HG02571 (cell line): ENCODE results near the gene PILRA.

ENCODE experiments used
- ATAC-seq: cut with Tn5 transposase; IDR thresholded peaks from one replicate; pipeline ENCODE4 v1.9.1; 2021; ENCODE audit warnings: mild to moderate bottlenecking, moderate library complexity; ENCODE audit not compliant: unreplicated experiment

PILRA gene

DNA sequence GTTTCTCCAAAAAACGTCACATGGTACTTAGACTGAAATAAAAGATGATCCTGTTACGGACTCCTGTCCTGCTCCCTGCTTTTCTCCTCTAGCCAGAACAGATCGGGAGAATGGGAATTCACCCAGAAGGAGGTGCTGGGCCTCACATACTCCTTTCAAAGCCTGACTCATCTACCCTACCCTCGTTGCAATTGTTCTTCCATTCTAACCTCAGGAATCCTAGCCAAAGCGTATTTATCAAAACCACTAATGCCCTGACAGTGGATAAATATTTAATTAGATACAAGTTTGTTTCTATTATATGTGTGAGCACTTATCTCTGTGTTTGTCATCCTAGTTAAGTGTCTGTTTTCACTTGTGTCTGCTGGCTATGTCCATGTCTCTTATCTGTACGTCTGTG lies 33.5 kb downstream of the PILRA start:
- ATAC-seq = no peak

DNA sequence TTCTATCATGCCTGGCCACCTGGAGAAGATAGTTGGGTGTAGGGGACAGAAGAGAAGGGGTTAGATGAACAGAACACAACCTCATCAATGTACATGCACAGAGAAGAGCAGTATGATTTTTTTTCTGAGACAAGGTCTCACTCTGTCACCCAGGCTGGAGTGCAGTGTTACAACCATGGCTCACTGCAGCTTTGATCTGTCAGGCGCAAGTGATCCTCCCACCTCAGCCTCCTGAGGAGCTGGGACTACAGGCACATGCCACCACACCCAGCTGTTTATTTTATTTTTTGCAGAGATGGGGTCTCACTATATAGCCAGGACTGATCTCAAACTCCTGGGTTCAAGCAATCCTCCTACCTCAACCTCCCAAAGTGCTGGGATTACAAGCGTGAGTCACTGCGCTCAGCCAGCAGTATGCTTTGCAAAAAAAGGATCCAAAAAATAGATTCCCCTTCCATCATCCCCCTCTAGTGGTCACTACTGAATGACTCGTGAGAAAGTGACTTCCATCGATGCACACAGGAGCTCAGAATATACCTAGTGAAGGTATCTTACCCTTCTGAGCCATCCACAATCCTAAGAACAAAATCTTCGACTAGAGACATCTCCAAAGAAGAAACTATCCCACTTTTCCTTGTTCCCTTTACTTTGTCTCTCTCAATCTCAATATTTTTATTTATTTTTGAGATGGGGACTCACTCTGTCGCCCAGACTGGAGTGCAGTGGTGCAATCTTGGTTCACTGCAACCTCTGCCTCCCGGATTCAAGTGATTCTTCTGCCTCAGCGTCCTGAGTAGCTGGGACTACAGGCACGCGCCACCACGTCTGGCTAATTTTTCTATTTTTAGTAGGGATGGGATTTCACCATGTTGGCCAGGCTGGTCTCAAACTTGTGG lies 34.2 kb downstream of the PILRA start:
- no peak for ATAC-seq

DNA sequence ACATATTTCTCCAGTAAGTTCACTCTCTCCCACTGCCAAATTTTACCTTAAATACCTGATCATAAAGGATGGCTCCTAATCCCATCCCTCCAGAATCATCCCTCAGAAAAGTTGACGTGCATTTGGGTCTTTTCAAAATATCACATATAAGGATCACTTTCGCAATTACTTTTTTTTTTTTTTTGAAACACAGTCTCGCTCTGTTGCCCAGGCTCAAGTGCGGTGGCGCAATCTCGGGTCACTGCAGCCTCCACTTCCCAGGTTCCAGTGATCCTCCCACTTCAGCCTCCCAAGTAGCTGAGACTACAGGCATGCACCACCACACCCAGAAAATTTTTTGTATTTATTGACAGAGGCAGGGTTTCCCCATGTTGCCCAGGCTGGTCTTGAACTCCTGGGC lies 37.8 kb downstream of the PILRA start:
- ATAC-seq = no peak

DNA sequence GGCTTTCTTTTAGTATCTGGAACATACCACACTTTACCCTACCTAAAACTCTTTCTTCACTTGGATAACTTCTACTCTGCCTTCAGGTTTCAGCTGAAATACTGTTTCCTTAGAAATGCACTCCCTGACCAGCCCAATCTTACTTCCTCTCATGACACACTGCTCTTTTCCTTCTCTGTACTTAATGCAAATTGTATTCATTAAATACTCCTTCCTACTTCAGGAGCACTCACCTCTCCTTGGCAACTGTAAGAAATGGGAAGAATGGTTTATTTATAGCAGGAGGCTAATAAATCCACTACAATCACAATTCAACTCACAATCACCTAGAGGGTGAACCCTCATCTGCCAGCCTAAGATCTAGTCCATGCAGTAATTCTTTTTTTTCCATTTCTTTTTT lies 40.1 kb downstream of the PILRA start:
- no peak for ATAC-seq

DNA sequence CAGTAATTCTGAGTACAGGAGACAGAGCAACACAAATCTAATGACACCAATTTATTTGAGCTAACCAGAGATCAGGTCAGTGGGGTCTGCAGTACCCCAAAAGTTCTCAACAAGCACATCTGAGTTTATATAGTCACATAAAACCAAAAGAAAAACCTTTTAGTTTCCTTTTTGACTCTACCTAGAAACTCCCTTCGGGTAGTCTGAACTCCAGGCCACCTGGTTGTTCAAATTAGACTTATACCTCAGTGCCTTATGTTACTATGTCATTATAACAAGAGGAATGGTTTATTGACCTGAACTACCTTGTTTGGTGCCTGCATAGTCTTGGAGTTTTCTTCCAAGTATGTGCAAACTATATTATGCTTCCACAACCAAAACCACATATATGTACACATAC lies 40.6 kb downstream of the PILRA start:
- ATAC-seq = no peak

DNA sequence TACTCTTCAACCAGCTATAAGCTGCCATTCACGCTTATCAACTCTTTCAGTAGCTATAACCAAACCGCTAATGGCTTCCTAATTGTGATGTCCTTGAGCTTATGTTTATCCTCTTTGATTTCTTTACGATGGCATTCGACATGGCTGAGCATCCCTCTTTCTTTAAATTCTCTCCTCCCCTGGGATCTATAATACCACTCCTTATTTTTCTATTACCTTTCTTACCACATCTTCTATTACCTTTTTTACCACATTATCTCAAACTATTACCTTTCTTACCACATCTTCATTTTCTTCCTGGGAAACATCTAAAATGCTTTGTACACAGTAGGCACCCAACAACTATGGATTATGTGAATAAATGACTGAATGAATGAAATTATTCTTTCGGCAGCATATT lies 42.2 kb downstream of the PILRA start:
- ATAC-seq = no peak

DNA sequence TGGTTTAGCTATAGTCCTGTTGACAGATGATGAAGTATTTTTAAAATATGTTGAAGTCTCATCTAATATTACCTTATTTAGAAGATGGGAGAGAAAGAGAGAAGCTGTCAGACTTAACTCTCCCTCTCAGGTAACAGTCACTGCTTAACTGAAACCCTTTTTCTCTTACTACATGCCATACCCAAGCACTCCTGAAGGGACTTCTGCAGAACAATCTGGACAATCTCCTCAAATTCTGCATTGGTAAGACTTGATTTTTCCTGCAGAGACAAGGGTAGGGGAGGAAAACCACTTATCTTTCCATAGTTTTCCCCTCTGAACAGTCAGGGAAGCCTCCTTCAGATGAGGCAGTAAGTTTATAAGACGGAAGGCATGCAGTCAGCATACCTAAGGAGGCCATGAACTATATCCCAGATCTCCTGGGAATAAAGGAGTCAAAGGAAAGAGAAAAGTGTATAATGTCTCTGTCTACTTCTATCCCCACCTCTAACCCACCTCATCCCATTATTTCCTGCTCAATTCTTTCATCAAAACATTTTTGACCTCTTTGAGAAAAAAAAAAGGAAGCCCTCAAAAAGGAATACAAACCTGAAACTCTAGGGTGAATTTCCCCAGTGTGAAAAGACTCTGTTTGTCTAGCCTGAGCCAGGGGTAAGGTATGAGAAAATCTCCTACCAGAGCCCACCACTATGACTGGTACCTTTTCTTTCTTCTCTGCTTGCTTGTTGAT lies 45.8 kb downstream of the PILRA start:
- ATAC-seq = no peak

DNA sequence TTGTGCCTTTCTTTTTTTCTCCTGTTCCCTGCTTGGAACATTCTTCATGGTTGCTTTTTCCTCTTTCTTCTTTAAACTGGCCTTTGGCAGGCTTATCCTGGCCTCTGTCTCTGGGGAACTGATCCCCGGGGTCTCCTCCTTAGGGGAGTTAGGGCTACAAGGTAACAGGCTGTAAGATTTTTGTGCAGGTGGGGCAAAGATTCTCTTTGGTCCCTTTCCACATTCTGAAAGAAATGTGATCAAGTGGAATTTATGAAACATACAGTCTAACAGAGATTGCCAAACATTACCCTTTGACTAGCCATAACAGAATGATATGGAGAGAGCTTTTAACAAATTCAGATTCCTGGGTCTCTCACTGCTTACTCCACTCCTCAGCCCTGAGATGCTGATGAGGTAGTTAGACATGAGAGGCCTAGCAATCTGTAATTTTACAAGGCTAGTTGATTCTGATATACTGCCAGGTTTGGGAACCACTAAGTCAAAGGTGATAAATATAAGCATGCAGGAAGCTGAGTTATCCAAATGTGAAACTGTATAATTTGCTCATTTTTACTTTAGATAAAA lies 46.5 kb downstream of the PILRA start:
- ATAC-seq = no peak

DNA sequence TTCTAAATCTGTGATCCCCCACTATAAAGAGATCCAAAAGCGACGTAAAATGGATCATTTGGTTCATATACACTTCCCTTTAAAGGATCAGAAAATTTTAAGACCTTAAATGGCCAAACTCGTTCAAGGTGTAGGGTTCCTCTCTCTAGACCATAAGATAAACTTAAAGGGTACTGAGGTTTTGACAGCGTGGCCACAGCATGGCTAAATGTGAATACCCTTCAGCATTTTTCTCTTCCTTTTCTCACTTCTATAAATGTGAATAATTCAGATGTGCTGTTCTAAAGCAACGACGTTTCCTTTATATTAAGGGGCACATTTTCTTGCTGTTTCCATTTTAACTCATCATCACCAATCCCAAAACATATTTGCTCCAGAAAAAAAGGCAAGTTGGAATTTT lies 50.0 kb downstream of the PILRA start:
- ATAC-seq = no peak

DNA sequence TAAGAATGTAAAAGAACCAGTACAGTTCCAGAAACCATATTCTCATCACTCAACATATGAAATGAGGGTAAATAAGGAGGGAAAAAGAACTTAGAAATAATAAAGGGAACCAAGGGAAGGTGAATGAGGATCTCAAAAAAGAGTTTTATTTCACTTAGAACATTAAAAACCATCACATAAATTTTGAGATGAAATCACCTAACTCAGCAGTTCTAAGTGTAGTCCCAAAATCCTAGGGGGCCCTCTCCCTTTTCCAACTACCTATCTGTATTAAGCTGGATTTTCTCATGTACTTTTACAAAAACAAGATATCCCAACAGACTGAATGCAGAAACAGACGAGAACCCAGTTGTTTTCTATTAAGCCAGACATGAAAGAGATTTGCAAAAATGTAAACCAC lies 52.1 kb downstream of the PILRA start:
- ATAC-seq = no peak

DNA sequence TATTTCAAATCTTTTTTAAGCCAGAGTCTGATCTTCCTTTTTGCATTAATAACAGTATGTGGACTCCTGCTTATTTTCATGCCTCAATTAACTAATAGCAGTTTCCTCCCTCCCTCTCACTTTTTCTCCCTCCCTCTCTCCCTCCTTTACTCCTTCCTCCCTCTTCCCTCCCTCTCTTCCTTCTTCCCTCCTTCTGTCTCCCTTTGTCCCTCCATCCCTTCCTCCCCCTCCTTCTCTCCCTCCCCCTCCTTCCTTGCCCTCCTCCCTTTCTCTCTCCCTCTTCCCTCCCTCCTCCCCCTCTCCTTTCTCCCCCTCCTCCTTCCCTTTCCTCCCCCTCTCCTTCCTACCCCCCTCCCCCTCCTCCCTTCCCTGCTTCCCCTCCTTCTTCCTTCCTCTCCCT lies 53.2 kb downstream of the PILRA start:
- no peak for ATAC-seq

DNA sequence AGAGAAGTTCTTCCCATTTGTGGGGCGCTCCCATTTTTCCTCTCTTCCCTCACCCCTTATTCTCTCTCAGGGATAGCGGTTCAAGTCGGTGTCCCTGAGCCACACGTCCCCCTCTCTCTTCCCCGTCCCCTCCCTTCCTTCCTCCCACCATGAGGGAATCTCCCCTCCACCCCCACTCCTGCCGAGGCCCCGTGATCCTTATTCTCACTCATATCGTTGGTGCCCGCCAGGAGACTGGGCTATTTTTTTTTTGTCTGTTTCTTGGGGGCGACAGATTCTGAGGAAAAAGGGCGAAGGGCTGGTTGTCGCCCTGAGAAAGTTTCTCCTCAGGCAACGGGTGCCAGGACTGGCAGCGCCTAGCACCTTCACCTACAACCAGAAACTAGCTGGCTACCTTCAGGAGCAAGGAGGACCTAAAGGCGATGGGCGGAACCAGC lies 54.5 kb downstream of the PILRA start:
- no peak for ATAC-seq

DNA sequence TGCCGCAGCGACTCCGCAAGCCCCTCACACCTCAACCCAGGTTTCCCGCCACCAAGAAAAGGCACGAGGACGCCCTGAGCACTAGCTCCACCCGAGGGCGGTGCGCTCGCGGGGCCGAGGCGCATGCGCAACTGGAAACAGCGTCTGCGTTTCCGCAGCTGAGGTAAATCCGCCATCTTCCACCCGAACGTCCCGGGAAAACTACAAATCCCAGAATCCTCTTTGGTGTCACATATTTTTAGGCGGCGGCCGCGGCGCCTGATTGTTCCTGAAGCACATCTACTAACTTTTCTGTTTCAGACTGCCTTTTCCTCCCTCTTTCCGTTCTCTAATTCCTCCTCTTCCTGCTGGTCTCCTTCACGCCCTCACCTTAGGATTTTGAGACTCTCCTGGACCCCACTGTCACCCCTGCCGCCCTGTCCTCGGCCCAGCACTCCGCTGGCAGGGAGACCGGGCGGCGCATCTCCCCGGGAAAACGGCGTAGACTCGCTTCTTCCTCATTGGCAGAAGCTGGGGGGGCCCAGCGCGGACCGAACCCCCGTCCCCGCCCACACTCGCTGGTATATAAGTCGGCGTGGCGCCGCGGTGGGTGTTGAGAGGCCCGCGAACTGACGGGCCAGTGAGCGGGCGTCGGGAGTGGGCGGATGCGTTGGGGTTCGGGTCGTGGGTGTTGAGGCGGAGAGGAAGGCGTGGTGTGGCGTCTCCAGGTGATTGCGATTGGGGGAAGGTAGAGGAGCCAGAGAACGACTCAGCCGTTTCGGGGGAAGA lies 55.1 kb downstream of the PILRA start, which contains the start of gene ZCWPW1:
Gene ZCWPW1 (minus strand): TSS at position 505 of the 768 bp plus-strand sequence. CDS start 8,054 bp downstream, outside the sequence.
- peak; percentile 36 for ATAC-seq

DNA sequence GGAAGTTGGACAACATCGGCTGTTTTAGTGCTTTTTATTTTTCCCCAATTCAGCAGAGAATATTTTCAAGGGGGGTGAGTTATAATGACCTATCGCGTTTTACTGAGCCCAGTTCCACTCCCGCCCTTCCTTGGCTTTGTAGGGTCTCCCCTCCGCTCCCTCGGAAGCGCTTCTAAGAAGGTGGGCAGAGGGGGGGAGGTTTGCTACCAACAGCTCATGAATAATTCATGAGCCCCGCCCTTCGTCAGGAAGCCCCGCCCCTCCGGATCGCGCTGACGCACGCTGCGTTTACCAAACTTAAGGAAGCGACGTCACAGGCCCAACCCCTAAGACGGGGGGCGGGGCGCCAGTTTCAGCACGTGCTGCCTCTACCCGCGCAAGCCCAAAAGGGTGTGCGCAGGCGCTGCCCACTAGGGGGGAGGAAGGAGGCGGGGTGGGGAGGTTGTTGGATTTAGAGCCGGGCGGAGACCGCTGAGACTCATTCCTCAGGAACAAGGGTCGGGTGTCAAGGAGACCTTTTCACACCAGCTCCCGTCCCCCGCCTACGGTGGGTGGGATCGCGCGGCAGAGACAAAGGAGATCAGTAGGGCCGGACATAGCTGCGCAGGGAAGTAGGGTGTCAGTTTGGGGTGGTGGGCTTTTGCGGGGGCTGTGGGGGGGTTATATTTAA lies 55.8 kb downstream of the PILRA start:
- peak; percentile 49 for ATAC-seq

DNA sequence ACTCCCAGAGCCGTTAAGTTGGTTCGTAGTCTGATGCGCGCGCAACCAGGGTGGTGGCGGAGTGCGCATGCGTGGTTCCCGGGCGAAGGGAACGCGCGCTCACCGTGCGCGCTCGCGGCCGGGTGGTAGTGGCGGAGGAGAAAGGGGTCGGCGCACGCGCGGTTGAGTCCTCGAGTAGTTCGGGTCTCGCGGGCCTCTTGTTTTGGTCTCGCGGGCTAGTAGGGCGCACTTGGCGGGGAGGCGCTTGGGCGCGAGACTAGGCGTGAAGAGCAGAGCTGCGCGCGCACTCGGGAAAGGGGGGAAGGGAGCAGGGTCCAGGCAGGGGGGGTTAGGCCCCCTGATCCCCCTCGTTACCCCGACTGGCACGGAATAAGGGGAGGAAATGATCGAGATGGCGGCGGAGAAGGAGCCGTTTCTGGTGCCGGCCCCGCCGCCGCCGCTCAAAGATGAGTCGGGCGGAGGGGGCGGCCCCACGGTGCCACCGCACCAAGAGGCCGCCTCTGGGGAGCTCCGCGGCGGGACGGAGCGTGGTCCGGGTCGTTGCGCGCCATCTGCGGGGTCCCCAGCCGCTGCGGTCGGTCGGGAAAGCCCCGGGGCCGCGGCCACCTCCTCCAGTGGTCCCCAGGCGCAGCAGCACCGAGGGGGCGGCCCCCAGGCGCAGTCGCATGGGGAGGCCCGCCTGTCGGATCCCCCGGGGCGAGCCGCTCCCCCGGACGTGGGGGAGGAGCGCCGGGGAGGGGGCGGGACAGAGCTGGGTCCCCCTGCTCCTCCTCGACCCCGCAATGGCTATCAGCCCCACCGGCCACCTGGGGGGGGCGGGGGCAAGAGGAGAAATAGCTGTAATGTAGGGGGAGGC lies 56.6 kb downstream of the PILRA start, which contains the start of gene MEPCE:
Gene MEPCE (plus strand): TSS at position 195 of the 856 bp plus-strand sequence. CDS start 188 bp downstream, at position 383.
- peak; percentile 33 for ATAC-seq

DNA sequence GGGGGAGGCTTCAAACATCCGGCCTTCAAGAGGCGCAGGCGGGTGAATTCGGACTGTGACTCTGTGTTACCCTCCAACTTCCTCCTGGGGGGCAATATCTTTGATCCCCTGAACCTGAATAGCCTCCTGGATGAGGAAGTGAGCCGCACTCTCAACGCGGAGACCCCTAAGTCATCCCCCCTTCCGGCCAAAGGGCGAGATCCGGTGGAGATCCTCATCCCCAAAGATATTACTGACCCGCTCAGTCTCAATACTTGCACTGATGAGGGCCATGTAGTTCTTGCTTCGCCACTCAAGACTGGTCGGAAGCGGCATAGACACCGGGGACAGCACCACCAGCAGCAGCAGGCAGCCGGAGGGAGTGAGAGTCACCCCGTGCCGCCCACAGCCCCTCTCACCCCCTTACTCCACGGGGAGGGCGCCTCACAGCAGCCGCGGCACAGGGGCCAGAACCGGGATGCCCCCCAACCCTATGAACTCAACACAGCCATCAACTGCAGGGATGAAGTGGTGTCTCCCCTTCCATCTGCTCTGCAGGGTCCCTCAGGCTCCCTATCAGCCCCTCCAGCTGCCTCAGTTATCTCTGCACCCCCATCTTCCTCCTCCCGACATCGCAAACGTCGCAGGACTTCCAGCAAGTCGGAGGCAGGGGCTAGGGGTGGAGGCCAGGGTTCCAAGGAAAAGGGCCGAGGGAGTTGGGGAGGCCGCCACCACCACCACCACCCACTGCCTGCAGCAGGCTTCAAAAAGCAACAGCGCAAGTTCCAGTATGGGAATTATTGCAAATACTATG lies 57.4 kb downstream of the PILRA start:
- no peak for ATAC-seq

DNA sequence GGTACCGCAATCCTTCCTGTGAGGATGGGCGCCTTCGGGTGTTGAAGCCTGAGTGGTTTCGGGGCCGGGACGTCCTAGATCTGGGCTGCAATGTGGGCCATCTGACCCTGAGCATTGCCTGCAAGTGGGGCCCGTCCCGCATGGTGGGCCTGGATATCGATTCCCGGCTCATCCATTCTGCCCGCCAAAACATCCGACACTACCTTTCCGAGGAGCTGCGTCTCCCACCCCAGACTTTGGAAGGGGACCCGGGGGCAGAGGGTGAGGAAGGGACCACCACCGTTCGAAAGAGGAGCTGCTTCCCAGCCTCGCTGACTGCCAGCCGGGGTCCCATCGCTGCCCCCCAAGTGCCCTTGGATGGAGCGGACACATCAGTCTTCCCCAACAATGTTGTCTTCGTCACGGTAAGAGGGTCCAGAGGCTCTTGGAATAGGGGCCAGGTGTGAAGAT lies 58.0 kb downstream of the PILRA start:
- no peak for ATAC-seq

DNA sequence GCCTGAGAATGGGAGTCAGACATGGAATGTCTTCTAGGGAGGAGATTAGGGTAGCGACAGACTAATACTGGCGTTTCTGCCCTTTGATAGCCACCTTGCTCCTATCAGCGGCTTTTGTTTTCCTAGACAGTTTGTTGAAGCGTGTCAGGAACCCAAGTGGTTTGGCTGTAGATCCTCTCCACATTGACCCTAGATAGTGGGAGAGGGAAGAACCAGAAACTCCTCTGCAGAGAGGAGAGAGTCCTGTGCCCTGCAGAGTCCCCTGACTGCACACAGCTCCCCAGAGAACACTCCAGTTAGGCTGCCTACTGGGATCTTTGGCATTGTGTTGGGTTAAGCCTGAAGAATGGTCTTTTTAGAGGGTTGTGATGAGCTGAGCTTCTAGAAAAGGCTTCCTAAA lies 58.8 kb downstream of the PILRA start:
- ATAC-seq = no peak
